DND-41 (cell line): ENCODE results near the gene GLIPR2.

Source experiments
- CTCF ChIP-seq: IDR thresholded peaks from 2 replicates; pipeline ENCODE4 v1.5.1; 2012; ENCODE audit warnings: borderline replicate concordance, low read length, moderate library complexity, mild to moderate bottlenecking; ENCODE audit not compliant: poor library complexity, severe bottlenecking; ENCODE audit errors: extremely low read depth
- EZH2 ChIP-seq: IDR thresholded peaks from 3 replicates; pipeline ENCODE4 v1.6.1; 2012; ENCODE audit warnings: borderline replicate concordance, low read depth, mild to moderate bottlenecking, moderate library complexity, low read length, inconsistent platforms; ENCODE audit not compliant: severe bottlenecking

GRCh38 chr9:36166168-36166927 is 29.8 kb downstream of the GLIPR2 start:
- TF ChIP-seq CTCF (peak; percentile 85), EZH2 (no peak)
